Neural cell (in vitro differentiated cells): ENCODE data around the gene CITED1. TPM values are rescaled to one million over a fixed set of nuclear protein-coding genes. Genes with fewer than 3 reads are reported as not detected.

Experiments
- H2AFZ ChIP-seq: fragments of 200-600, 300-800 bp; sonication (generic), shearing (Covaris generic); 2 replicates; pipeline ENCODE4 v1.6.0; 2014; ENCODE audit warnings: low read depth, mild to moderate bottlenecking, antibody characterized with exemption, low read length, moderate library complexity
- H3F3A ChIP-seq: fragments of 200-600 bp; shearing (Covaris generic); 2 replicates; pipeline ENCODE4 v1.6.1; 2016; ENCODE audit warnings: mild to moderate bottlenecking, moderate library complexity, mixed read lengths, antibody characterized with exemption, low read length; ENCODE audit not compliant: insufficient read depth, poor library complexity, severe bottlenecking
- H3K27ac ChIP-seq: fragments of 200-600, 300-800 bp; sonication (generic), shearing (Covaris generic); 2 replicates; pipeline ENCODE4 v1.5.1; 2014; ENCODE audit warnings: mild to moderate bottlenecking, low read length, moderate library complexity
- H3K27me3 ChIP-seq: fragments of 300-800, 200-600 bp; sonication (generic), shearing (Covaris generic); 2 replicates; pipeline ENCODE4 v1.6.0; 2014; ENCODE audit warnings: mild to moderate bottlenecking, low read depth, low read length, moderate library complexity; ENCODE audit not compliant: insufficient read depth
- H3K36me3 ChIP-seq: fragments of 300-800, 200-600 bp; sonication (generic), shearing (Covaris generic); 2 replicates; pipeline ENCODE4 v1.5.1; 2014; ENCODE audit warnings: mild to moderate bottlenecking, antibody characterized with exemption, low read length, moderate library complexity; ENCODE audit not compliant: insufficient read depth
- H3K4me2 ChIP-seq: fragments of 300-800, 200-600 bp; sonication (generic), shearing (Covaris generic); 2 replicates; pipeline ENCODE4 v1.6.0; 2014; ENCODE audit warnings: mild to moderate bottlenecking, low read length
- H3K4me3 ChIP-seq: fragments of 300-800, 200-600 bp; sonication (generic), shearing (Covaris generic); 2 replicates; pipeline ENCODE4 v1.5.1; 2014; ENCODE audit warnings: mild to moderate bottlenecking, low read length, moderate library complexity
- H3K79me2 ChIP-seq: fragments of 200-600 bp; shearing (Covaris generic); replicated peaks from 2 replicates; pipeline ENCODE4 v1.6.0; 2014; ENCODE audit warnings: mild to moderate bottlenecking, low read length, moderate library complexity; ENCODE audit not compliant: insufficient read depth
- H3K9ac ChIP-seq: fragments of 300-800, 200-600 bp; sonication (generic), shearing (Covaris generic); 2 replicates; pipeline ENCODE4 v1.6.1; 2016; ENCODE audit warnings: mild to moderate bottlenecking, low read length, mixed read lengths
- H3K9me2 ChIP-seq: fragments of 200-600 bp; shearing (Covaris generic); 2 replicates; pipeline ENCODE4 v1.6.1; 2016; ENCODE audit warnings: mild to moderate bottlenecking, low read length, mixed read lengths; ENCODE audit not compliant: insufficient read depth
- H3K9me3 ChIP-seq: fragments of 200-600, 300-800 bp; sonication (generic), shearing (Covaris generic); 2 replicates; pipeline ENCODE4 v1.6.1; 2016; ENCODE audit warnings: mild to moderate bottlenecking, mixed run types, low read length, moderate library complexity, mixed read lengths
- H4K20me1 ChIP-seq: fragments of 200-600 bp; shearing (Covaris generic); 2 replicates; pipeline ENCODE4 v1.6.1; 2016; ENCODE audit warnings: mild to moderate bottlenecking, mixed run types; ENCODE audit not compliant: insufficient read depth
- EP300 ChIP-seq: fragments of 450-650 bp; conservative IDR thresholded peaks from 2 replicates; pipeline ENCODE4 v1.6.1; 2014; ENCODE audit warnings: antibody characterized with exemption, mild to moderate bottlenecking, moderate library complexity; ENCODE audit not compliant: poor library complexity, severe bottlenecking
- EZH2 ChIP-seq: fragments of 200-600, 300-800 bp; shearing (Covaris generic), sonication (generic); IDR thresholded peaks from 2 replicates; pipeline ENCODE4 v1.6.1; 2014; ENCODE audit warnings: antibody characterized with exemption, low read length, borderline replicate concordance, mild to moderate bottlenecking; ENCODE audit not compliant: insufficient read depth, poor library complexity, severe bottlenecking
- MXI1 ChIP-seq: fragments of 450-650 bp; conservative IDR thresholded peaks from 2 replicates; pipeline ENCODE4 v1.6.1; 2014; ENCODE audit warnings: antibody characterized with exemption, mild to moderate bottlenecking; ENCODE audit not compliant: poor library complexity, severe bottlenecking
- POLR2AphosphoS5 ChIP-seq: IDR thresholded peaks from 2 replicates; pipeline ENCODE4 v1.6.1; 2012
- RAD21 ChIP-seq: fragments of 450-650 bp; conservative IDR thresholded peaks from 2 replicates; pipeline ENCODE4 v1.6.1; 2014; ENCODE audit warnings: antibody characterized with exemption, mild to moderate bottlenecking, moderate library complexity
- SMC3 ChIP-seq: fragments of 450-650 bp; conservative IDR thresholded peaks from 2 replicates; pipeline ENCODE4 v1.6.1; 2014; ENCODE audit warnings: antibody characterized with exemption, mild to moderate bottlenecking, moderate library complexity; ENCODE audit not compliant: poor library complexity
- TAF1 ChIP-seq: IDR thresholded peaks from 2 replicates; pipeline ENCODE4 v1.6.1; 2012; ENCODE audit warnings: low read depth
- polyA plus RNA-seq: library from polyadenylated mRNA; depleted of rRNA; stranded (reverse); fragments of >200 nt; gene quantifications from 2 replicates; pipeline ENCODE4 v1.2.3, GENCODE V29; 2014
- TF ChIP-seq, protein P1 (sequence below): fragments of 450-650 bp; IDR thresholded peaks from 2 replicates; pipeline ENCODE4 v1.5.1; 2014; ENCODE audit warnings: antibody characterized with exemption, mild to moderate bottlenecking, moderate library complexity; ENCODE audit not compliant: poor library complexity, severe bottlenecking
- TF ChIP-seq, protein P2 (sequence below): IDR thresholded peaks from 2 replicates; pipeline ENCODE4 v1.6.1; 2012; ENCODE audit warnings: borderline replicate concordance

Gene CITED1
- polyA plus RNA-seq, 1 donor from 2014 or later = 24.1 TPM

- H3K27ac ChIP-seq = no peak overlapping the region
- no peak overlapping the region for H3K4me3 ChIP-seq
- H3K9me3 ChIP-seq = no peaks in the 10 kb centered on the region
- no peaks in the 10 kb centered on the region for H3K9me2 ChIP-seq
- H3K9ac ChIP-seq = no peak overlapping the region
- H3F3A ChIP-seq = no peaks in the 10 kb centered on the region
- no peak overlapping the region for H2AFZ ChIP-seq
- no peak for TF ChIP-seq POLR2AphosphoS5
- TF ChIP-seq RAD21 = no peak
- TF ChIP-seq, protein P1, sequence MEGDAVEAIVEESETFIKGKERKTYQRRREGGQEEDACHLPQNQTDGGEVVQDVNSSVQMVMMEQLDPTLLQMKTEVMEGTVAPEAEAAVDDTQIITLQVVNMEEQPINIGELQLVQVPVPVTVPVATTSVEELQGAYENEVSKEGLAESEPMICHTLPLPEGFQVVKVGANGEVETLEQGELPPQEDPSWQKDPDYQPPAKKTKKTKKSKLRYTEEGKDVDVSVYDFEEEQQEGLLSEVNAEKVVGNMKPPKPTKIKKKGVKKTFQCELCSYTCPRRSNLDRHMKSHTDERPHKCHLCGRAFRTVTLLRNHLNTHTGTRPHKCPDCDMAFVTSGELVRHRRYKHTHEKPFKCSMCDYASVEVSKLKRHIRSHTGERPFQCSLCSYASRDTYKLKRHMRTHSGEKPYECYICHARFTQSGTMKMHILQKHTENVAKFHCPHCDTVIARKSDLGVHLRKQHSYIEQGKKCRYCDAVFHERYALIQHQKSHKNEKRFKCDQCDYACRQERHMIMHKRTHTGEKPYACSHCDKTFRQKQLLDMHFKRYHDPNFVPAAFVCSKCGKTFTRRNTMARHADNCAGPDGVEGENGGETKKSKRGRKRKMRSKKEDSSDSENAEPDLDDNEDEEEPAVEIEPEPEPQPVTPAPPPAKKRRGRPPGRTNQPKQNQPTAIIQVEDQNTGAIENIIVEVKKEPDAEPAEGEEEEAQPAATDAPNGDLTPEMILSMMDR = no peak
- TF ChIP-seq, protein P2, sequence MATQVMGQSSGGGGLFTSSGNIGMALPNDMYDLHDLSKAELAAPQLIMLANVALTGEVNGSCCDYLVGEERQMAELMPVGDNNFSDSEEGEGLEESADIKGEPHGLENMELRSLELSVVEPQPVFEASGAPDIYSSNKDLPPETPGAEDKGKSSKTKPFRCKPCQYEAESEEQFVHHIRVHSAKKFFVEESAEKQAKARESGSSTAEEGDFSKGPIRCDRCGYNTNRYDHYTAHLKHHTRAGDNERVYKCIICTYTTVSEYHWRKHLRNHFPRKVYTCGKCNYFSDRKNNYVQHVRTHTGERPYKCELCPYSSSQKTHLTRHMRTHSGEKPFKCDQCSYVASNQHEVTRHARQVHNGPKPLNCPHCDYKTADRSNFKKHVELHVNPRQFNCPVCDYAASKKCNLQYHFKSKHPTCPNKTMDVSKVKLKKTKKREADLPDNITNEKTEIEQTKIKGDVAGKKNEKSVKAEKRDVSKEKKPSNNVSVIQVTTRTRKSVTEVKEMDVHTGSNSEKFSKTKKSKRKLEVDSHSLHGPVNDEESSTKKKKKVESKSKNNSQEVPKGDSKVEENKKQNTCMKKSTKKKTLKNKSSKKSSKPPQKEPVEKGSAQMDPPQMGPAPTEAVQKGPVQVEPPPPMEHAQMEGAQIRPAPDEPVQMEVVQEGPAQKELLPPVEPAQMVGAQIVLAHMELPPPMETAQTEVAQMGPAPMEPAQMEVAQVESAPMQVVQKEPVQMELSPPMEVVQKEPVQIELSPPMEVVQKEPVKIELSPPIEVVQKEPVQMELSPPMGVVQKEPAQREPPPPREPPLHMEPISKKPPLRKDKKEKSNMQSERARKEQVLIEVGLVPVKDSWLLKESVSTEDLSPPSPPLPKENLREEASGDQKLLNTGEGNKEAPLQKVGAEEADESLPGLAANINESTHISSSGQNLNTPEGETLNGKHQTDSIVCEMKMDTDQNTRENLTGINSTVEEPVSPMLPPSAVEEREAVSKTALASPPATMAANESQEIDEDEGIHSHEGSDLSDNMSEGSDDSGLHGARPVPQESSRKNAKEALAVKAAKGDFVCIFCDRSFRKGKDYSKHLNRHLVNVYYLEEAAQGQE = no peak
- no peak for TF ChIP-seq TAF1
- TF ChIP-seq EZH2 = no peak
- H3K36me3 ChIP-seq = no peaks in the 10 kb centered on the region
- no peaks in the 10 kb centered on the region for H3K79me2 ChIP-seq
- H3K4me2 ChIP-seq = no peak overlapping the region
- no peaks in the 10 kb centered on the region for H3K27me3 ChIP-seq
- no peaks in the 10 kb centered on the region for H4K20me1 ChIP-seq
Observed at GRCh38 chrX:72269671-72270251, 36.0 kb downstream of the CITED1 start.

DNA sequence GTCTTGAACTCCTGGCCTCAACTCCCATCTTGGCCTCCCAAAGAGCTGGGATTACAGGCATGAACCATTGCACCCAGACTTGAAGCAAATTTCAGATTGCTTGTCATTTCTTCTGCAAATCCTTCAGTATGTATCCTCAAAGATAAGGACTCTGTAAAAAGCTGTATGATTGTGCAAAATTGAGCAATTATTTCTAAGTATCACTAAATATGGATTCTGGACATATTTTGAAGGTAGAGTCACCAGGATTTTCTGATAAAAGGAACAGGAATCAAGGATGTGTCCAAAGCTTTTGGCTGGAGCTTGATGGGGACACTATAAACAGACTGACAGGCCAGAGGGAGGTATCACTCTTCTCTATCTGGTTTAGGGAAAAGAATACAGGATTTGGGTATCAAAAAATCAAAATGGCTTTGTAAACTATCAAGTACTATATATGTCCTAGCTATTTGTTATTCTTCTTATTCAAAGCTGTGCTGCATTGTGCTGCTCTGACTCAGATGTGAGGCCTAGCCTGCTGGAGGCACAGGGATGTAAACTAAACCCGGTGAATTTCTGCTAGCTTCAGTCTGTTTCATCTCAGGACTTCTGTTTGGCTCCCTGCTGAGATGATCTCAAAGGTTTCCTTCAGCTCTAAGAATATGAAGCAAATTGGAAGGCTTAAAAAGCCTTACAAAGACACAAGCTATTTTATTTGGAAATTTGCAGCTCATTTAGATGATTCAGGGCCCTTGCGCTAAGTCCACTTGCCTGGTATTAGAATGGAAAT lies 36.9 kb downstream of the CITED1 start:
- Histone ChIP-seq H4K20me1 (no peaks in the 10 kb centered on the region), H2AFZ (no peak overlapping the region), H3K9me2 (no peaks in the 10 kb centered on the region), H3K27ac (no peak overlapping the region), H3K9me3 (no peaks in the 10 kb centered on the region), H3K79me2 (no peaks in the 10 kb centered on the region), H3F3A (no peaks in the 10 kb centered on the region), H3K9ac (no peak overlapping the region), H3K4me2 (no peak overlapping the region), H3K4me3 (no peak overlapping the region), H3K27me3 (no peaks in the 10 kb centered on the region), H3K36me3 (no peaks in the 10 kb centered on the region)
- no peak for TF ChIP-seq SMC3
- TF ChIP-seq RAD21 = no peak
- TF ChIP-seq, protein P2 = no peak
- no peak for TF ChIP-seq TAF1
- TF ChIP-seq POLR2AphosphoS5 = no peak
- no peak for TF ChIP-seq EZH2
- TF ChIP-seq, protein P1 = no peak
- TF ChIP-seq MXI1 = no peak
- TF ChIP-seq EP300 = no peak
